Stimulated activated naive CD8-positive, alpha-beta T cell treated with anti-CD3 and anti-CD28 coated beads, Interleukin-15, Interleukin-2, amounts not matched to agents 100 U/mL and 50 U/mL, for 24 hours (primary cell): Measurements from ENCODE around the gene CRB1.

Experiments used
- ATAC-seq: fragments of 150-1000 bp; cut with Tn5 transposase; one replicate; pipeline ENCODE4 v1.10.0; 2021
- DNase-seq: peaks from one replicate; pipeline ENCODE4 v3.0.0; 2021

The CRB1 gene

GRCh38 chr1:197351821-197352440 lies 83.9 kb downstream of the CRB1 start:
- DNase-seq (no peak), ATAC-seq (no peak)

GRCh38 chr1:197355248-197355995 lies 87.4 kb downstream of the CRB1 start:
- ATAC-seq (no peak), DNase-seq (no peak)

DNA sequence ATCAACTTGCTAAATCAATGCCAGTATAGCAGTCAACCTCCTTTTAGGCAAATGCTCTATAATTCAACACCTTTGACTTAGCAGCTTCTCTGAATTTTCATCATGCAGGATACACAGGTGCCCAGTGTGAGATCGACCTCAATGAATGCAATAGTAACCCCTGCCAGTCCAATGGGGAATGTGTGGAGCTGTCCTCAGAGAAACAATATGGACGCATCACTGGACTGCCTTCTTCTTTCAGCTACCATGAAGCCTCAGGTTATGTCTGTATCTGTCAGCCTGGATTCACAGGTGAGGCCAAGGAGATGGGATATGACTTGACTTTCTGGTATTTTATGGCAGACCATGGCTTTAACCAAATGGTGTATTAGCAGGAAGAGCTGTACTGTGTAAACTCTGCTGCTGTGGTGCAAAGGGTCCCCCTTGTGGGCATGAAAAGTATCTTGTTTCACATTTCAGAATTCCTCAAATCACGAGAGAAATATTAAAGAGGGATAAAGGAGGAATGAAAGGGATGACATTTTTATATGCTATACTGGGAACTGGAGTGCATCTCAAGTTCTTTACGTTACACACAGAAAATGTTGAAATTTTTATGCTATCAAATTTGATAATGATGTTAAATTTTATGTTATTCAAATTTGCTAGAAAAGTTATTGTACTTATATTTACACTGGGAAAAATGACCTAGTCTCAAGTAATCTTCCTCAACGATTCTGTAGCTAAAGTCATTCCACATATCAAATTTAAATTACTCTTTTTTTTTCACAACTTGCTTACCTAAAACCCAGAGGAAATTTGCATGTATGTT lies 88.9 kb downstream of the CRB1 start:
- no peak for DNase-seq
- peak; percentile 40 for ATAC-seq

DNA sequence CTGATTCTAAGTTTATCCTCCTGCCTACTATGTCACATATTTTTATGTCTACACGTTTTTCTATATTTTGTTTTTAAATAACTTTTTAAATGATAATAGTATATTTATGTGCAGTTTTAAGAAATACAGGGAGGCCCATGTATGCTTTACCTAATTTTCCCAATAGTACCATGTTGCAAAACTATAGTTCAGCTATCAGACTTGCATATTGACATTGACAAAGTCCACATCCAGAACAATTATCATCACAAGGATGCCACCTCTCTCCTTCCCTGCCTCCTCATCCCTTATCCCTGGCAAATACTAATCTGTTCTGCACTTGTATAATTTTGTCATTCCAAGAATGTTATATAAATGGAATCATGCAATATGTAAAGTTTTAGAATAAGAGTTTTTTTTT lies 90.9 kb downstream of the CRB1 start:
- ATAC-seq (no peak), DNase-seq (no peak)

- DNase-seq, result no peak
Measured at GRCh38 chr1:197360068-197360467, 92.0 kb downstream of the CRB1 start.

DNA sequence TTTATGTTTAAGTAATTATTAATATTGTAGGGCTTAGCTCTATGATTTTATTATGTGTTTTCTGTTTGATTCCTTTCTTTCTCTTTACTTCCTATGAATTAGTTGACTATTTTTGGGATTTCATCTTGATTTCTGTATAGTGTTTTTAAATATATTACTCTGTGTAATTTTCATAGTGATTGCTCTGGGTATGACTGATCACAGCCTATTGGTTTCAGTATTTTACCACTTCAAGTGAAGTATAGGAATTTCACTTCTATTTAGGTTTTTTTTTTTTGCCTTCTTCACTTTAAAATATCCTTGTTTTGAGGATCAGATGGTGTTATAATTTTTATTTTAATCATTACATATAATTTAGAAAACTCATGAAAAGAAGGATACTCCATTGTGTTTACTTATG lies 94.8 kb downstream of the CRB1 start:
- no peak for ATAC-seq
- no peak for DNase-seq

More at GRCh38 chr1:197360068-197360467, 92.0 kb downstream of the CRB1 start:
- ATAC-seq, result no peak

DNA sequence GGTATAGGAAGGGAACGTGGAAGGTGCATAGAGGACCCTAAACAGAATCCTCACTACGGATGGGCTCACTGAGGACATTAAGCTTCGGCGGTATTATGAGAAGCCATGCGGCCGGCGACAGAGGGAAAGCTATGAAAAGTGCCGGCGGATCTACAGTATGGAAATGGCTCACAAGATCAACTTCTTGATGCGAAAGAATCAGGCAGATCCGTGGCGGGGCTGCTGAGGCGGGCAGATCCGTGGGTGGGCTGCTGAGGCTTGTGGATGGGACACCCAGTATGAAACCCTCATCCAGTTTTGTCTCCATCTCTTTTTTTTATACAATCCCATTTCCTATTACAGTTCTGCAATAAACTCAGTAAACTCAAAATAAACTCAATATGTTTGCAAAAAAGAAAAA lies 95.8 kb downstream of the CRB1 start:
- ATAC-seq (no peak), DNase-seq (no peak)

DNA sequence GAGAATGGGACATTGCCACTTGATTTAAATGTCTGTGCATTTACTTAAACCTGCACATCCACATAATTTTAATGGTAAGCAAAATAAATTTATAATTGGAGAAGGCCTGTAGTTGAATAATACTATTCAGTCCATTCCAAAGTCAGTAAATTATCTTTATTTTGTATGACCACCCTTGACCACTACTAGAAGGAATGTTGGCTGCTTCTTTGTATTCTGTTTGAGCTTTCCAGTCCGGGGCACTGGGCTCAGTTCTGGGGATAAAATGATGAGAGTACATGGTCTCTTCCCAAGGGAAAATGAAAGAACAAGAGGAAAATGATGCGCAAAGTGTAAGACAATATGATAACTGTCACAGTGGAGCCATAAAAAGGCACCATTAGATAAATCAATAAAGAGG lies 98.9 kb downstream of the CRB1 start:
- no peak for DNase-seq
- ATAC-seq, result no peak

DNA sequence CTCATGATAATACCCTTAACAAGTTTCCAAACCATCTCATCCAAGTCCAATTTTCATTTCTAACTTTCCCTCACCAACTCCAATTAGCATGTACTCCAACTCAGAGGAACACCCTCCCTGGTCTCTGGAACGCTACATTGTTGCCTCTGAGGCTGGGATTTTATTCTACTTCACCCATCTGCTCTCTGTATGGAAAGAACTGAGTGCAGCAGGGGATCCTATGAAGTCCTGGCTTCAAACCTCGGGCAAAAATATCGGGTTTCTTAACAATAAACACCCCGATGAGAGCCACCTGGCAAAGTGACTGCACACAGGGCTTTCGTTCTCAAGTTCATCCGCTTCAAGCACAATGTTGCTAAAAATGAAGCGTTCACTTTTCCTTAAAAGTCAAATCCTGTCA lies 99.6 kb downstream of the CRB1 start:
- DNase-seq (no peak), ATAC-seq (no peak)

DNA sequence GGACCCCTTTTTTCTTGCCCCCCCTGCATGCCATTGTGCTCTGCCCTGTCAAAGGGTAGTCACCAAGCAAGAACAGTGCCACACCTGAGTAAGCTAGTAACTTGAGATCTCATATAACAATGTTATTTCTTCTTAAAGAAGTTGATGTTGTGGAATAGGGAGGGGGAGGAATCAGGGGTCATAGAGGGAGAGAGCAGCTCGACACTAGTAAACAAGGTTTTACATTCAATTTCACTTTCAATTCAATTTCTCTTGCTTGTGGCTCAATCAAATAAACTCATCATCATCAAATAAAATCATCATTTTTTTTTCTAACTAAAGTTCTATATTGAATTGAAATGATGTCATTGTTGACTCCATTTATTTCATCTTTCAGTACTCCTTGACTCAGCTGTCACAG lies 106.4 kb downstream of the CRB1 start:
- DNase-seq (no peak), ATAC-seq (no peak)

GRCh38 chr1:197384471-197384870 lies 116.4 kb downstream of the CRB1 start:
- ATAC-seq, result no peak

DNA sequence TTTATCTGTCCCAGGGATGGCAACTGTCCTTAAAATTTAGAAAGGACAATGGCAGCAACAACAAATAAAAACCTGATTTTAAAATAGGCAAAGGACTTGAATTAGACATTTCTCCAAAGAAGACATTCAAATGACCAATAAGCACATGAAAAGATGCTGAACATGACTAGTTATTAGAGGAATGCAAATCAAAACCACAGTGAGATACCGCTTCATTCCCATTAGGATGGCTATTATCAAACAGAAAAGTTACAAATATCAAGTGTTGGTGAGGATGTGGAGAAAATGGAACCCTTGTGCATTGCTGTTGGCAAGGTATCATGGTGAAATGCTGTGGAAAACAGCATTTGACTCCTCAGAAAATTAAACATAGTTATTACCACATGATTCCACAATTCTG lies 120.7 kb downstream of the CRB1 start:
- DNase-seq (no peak), ATAC-seq (no peak)

More at GRCh38 chr1:197384471-197384870, 116.4 kb downstream of the CRB1 start:
- no peak for DNase-seq

GRCh38 chr1:197390856-197391255 lies 122.8 kb downstream of the CRB1 start:
- no peak for DNase-seq
- no peak for ATAC-seq

- no peak for ATAC-seq
- DNase-seq, result no peak
Measured at GRCh38 chr1:197391303-197392226, 123.5 kb downstream of the CRB1 start.

GRCh38 chr1:197392541-197392940 lies 124.5 kb downstream of the CRB1 start:
- ATAC-seq (no peak), DNase-seq (no peak)

DNA sequence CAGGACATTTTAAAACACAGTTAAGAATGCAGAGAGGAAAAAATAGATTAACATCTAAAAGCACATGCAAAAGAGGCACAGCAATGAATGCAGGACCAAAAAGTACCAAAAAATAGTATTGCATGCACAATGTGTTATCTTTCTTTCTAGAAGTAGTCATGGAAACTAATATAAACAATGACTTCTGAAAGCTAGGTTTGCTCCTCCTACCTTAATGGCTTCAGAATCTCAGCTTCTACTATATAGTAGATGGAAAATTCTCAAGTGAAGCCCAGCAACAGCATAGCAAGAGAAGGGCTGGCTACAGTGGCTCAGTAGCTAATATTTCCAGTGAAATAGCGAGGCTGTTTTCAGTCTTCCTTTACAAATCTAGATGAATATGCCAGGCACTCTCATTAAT lies 125.1 kb downstream of the CRB1 start:
- ATAC-seq, result no peak

GRCh38 chr1:197393772-197394171 lies 125.7 kb downstream of the CRB1 start:
- ATAC-seq (no peak), DNase-seq (no peak)

More for the DNA sequence above, 125.1 kb downstream of the CRB1 start:
- no peak for DNase-seq

- DNase-seq, result no peak
- no peak for ATAC-seq
Measured at GRCh38 chr1:197394831-197395608, 127.0 kb downstream of the CRB1 start.

- no peak for DNase-seq
Measured at GRCh38 chr1:197397895-197398294, 129.8 kb downstream of the CRB1 start.

GRCh38 chr1:197399755-197400521 lies 131.9 kb downstream of the CRB1 start:
- DNase-seq, result no peak
- ATAC-seq, result peak; percentile 63

More at GRCh38 chr1:197397895-197398294, 129.8 kb downstream of the CRB1 start:
- no peak for ATAC-seq
